CD4-positive, alpha-beta T cell (primary cell): Measurements from ENCODE around the gene RTN4IP1. TPM values are rescaled to one million over a fixed set of nuclear protein-coding genes. Genes with fewer than 3 reads are reported as not detected.
A peak's percentile ranks its signal among the peaks of the same experiment; 100 is the strongest.

ENCODE experiments used
- ATAC-seq: fragments of 200-7000 bp; cut with Tn5 transposase; one replicate; pipeline ENCODE4 v1.10.0; 2022; ENCODE audit warnings: mild to moderate bottlenecking; ENCODE audit not compliant: poor library complexity
- CTCF ChIA-PET: fragments of 350-600 bp; sonication (Branson Sonifier 250); formaldehyde crosslinking; loops from one replicate; lab custom pipeline; 2021; ENCODE audit warnings: antibody characterized with exemption, inconsistent platforms; lab: Charles Lee
- POLR2A ChIA-PET: fragments of 350-600 bp; sonication (Branson Sonifier 250); formaldehyde crosslinking; loops from one replicate; lab custom pipeline; 2021; ENCODE audit warnings: antibody characterized with exemption, inconsistent platforms; lab: Charles Lee
- DNase-seq, 14 experiments: peaks; one replicate each; pipeline ENCODE4 v3.0.0-alpha.2; 2013 to 2020; ENCODE audit warnings: mixed read lengths in 2 of 14
- H3K27ac ChIP-seq, 2 donors: one replicate each; pipeline versions ENCODE4 v1.5.1 to v1.7.0; 2013; ENCODE audit warnings: low read length in 2 of 2, low read depth in 1 of 2, mild to moderate bottlenecking in 1 of 2
- H3K27me3 ChIP-seq, 2 experiments: 1 replicate in 1 of 2; 2 replicates in 1 of 2; pipeline versions ENCODE4 v1.6.1 to v1.7.0; 2013; ENCODE audit warnings: low read length in 2 of 2, control low read depth in 1 of 2, mild to moderate bottlenecking in 1 of 2, moderate library complexity in 1 of 2; ENCODE audit not compliant: insufficient read depth in 2 of 2, control insufficient read depth in 1 of 2
- H3K36me3 ChIP-seq: one replicate; pipeline ENCODE4 v1.6.1; 2013; ENCODE audit warnings: low read length, control low read depth; ENCODE audit not compliant: insufficient read depth
- H3K4me1 ChIP-seq: one replicate; pipeline ENCODE4 v1.6.1; 2013; ENCODE audit warnings: low read length, control low read depth; ENCODE audit not compliant: insufficient read depth
- H3K4me3 ChIP-seq: one replicate; pipeline ENCODE4 v1.5.1; 2013; ENCODE audit warnings: mild to moderate bottlenecking, low read length, moderate library complexity
- H3K9me3 ChIP-seq, 2 experiments: 1 replicate in 1 of 2; 2 replicates in 1 of 2; pipeline versions ENCODE4 v1.6.1 to v1.7.0; 2013; ENCODE audit warnings: low read length in 2 of 2, mild to moderate bottlenecking in 2 of 2, control low read depth in 1 of 2, moderate library complexity in 1 of 2; ENCODE audit not compliant: control insufficient read depth in 1 of 2, insufficient read depth in 1 of 2
- H3K27ac Mint-ChIP-seq: one replicate; pipeline ENCODE4 v1.8.0; 2020; ENCODE audit warnings: mixed read lengths
- H3K27me3 Mint-ChIP-seq: one replicate; pipeline ENCODE4 v1.8.0; 2021; ENCODE audit warnings: mixed read lengths
- H3K36me3 Mint-ChIP-seq: one replicate; pipeline ENCODE4 v1.8.0; 2021; ENCODE audit warnings: low read depth, mixed read lengths
- H3K4me1 Mint-ChIP-seq: one replicate; pipeline ENCODE4 v1.8.0; 2021; ENCODE audit warnings: low read depth, mixed read lengths
- H3K4me3 Mint-ChIP-seq: one replicate; pipeline ENCODE4 v1.8.0; 2020; ENCODE audit warnings: mild to moderate bottlenecking, mixed read lengths
- H3K9me3 Mint-ChIP-seq: one replicate; pipeline ENCODE4 v1.8.0; 2020; ENCODE audit warnings: mixed read lengths
- intact Hi-C, 2 experiments: fragments of 100-400 bp; cut with DNase I in 1 of 2; cut with micrococcal nuclease in 1 of 2; formaldehyde crosslinking; loops; one replicate each; pipeline versions ENCODE4 v1.15.1 to v1.9.0; 2023 to 2025; cut with DNase I, micrococcal nuclease
- total RNA-seq, 174 experiments: library from RNA in 2 of 174; stranded (reverse) in 2 of 174; gene quantifications; one replicate each; pipeline ENCODE4 v1.2.3 and lab custom pipeline; 2021 to 2026
- TF ChIP-seq, protein P1 (sequence below): fragments of 200-600 bp; IDR thresholded peaks from one replicate; pipeline ENCODE4 v1.8.0; 2022; ENCODE audit warnings: antibody characterized with exemption, mild to moderate bottlenecking

The RTN4IP1 gene
- total RNA-seq, 2 experiments from 2014 or later = 2.4 to 2.5 TPM

DNA sequence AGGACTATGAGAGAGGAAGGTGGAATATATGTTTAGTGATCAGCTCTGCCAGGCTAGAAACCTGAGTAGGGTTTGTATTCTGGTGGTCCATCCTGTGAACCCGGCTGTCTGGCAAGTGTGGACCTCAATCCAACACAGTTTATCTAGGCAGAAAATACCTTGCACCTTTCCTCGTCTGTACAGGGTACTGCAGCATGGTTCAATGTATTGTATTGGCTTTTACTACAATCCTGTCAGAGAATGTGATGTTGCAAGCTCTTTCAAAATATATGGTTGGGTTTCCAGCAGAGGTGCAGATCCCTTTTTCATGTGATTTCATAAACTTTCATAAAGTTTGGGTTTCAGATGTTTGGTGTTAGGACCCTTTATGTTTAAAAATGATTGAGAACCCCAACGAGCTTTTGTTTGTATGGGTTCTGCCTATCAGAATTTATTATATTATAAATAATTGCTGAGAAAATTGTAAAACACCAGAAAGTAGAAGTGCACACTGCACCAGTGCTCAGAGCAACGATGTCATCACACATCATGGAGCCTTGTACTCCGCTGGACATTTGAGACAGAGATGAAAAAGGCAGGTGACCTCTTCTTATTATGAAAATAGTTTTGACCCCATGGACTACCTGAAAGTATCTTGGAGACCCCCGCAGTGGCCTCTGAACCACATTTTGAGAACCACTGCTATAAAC lies 106.6 kb downstream of the RTN4IP1 start:
- ATAC-seq = no peak
- Mint-ChIP-seq H3K4me3 (peak overlapping the region; percentile 94), H3K27me3 (no peaks in the 10 kb centered on the region), H3K27ac (peak overlapping the region; percentile 96), H3K4me1 (peaks cover 77% of the 10 kb centered on the region), H3K9me3 (no peaks in the 10 kb centered on the region), H3K36me3 (peaks cover 58% of the 10 kb centered on the region)
- H3K4me1 ChIP-seq = peaks cover 40% of the 10 kb centered on the region
- ChIA-PET POLR2A (interaction anchor here (1.0 to 9.0 kb wide), 5 partner anchors 8 to 32 kb away, joined by 3 to 248 read pairs (median 23); no protein-coding TSS in a partner anchor), CTCF (interaction anchor here (0.9 to 8.5 kb wide), 4 partner anchors 11 to 44 kb away, joined by 3 to 89 read pairs (median 6); no protein-coding TSS in a partner anchor)
- H3K36me3 ChIP-seq = peaks cover 14% of the 10 kb centered on the region
- no peaks in the 10 kb centered on the region for H3K9me3 ChIP-seq
- TF ChIP-seq, protein P1, sequence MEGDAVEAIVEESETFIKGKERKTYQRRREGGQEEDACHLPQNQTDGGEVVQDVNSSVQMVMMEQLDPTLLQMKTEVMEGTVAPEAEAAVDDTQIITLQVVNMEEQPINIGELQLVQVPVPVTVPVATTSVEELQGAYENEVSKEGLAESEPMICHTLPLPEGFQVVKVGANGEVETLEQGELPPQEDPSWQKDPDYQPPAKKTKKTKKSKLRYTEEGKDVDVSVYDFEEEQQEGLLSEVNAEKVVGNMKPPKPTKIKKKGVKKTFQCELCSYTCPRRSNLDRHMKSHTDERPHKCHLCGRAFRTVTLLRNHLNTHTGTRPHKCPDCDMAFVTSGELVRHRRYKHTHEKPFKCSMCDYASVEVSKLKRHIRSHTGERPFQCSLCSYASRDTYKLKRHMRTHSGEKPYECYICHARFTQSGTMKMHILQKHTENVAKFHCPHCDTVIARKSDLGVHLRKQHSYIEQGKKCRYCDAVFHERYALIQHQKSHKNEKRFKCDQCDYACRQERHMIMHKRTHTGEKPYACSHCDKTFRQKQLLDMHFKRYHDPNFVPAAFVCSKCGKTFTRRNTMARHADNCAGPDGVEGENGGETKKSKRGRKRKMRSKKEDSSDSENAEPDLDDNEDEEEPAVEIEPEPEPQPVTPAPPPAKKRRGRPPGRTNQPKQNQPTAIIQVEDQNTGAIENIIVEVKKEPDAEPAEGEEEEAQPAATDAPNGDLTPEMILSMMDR = no peak
- peak overlapping the region; percentile 60 for H3K4me3 ChIP-seq
- H3K27ac ChIP-seq = peak overlapping the region; percentile 60 to 87
- DNase-seq = peak in 3 of 14 experiments; percentile 38 to 55 (median 40)
- intact Hi-C loops = loop anchor here in 1 of 2 experiments (5.0 to 10.0 kb wide), 3 partner anchors 102 to 1300 kb away; partner anchors contain the start of genes QRSL1, RTN4IP1 and SCML4
- no peaks in the 10 kb centered on the region for H3K27me3 ChIP-seq

Other genes starting within 250 kb of the RTN4IP1 start
- gene QRSL1, start 80 bp upstream of the RTN4IP1 start, total RNA-seq = 1 to 10 TPM; 7.3 to 9.3 TPM